Left ventricle myocardium inferior (tissue), 1 donor: ENCODE results near the gene STX10. TPM values are rescaled to one million over a fixed set of nuclear protein-coding genes. Genes with fewer than 3 reads are reported as not detected.

Source experiments
- DNase-seq: peaks from one replicate; pipeline ENCODE4 v3.0.0-alpha.2; 2020
- H3K27ac ChIP-seq: fragments of 200-600 bp; replicated peaks from 2 replicates; pipeline ENCODE4 v1.8.0; 2021
- H3K27me3 ChIP-seq: fragments of 200-600 bp; 2 replicates; pipeline ENCODE4 v1.8.0; 2021; ENCODE audit warnings: low read depth
- H3K36me3 ChIP-seq: fragments of 200-600 bp; 2 replicates; pipeline ENCODE4 v1.8.0; 2021
- H3K4me1 ChIP-seq: fragments of 200-600 bp; 2 replicates; pipeline ENCODE4 v1.8.0; 2021
- H3K4me3 ChIP-seq: fragments of 200-600 bp; 2 replicates; pipeline ENCODE4 v1.8.0; 2021; ENCODE audit warnings: mild to moderate bottlenecking, moderate library complexity
- H3K9me3 ChIP-seq: fragments of 200-600 bp; replicated peaks from 2 replicates; pipeline ENCODE4 v1.8.0; 2021
- intact Hi-C: fragments of 100-400 bp; cut with micrococcal nuclease; formaldehyde crosslinking; loops from one replicate; pipeline ENCODE4 v1.11.0; 2022
- total RNA-seq: library from RNA; stranded (reverse); fragmentation: NEBNext Ultra II Directional; extraction: Animal tissue kit (Norgen Biotek cat#: 25700); gene quantifications from one replicate; pipeline ENCODE4 v1.2.1, GENCODE V29; 2021
- TF ChIP-seq, protein P1 (sequence below): fragments of 200-600 bp; IDR thresholded peaks from 2 replicates; pipeline ENCODE4 v1.8.0; 2021; ENCODE audit warnings: antibody characterized with exemption, mild to moderate bottlenecking, borderline replicate concordance
- donor health status: DM: no; HTN: yes; CAD: no; lungs with severe emphysema.

STX10 gene
- total RNA-seq, 1 donor from 2014 or later: 39.2 TPM

DNA sequence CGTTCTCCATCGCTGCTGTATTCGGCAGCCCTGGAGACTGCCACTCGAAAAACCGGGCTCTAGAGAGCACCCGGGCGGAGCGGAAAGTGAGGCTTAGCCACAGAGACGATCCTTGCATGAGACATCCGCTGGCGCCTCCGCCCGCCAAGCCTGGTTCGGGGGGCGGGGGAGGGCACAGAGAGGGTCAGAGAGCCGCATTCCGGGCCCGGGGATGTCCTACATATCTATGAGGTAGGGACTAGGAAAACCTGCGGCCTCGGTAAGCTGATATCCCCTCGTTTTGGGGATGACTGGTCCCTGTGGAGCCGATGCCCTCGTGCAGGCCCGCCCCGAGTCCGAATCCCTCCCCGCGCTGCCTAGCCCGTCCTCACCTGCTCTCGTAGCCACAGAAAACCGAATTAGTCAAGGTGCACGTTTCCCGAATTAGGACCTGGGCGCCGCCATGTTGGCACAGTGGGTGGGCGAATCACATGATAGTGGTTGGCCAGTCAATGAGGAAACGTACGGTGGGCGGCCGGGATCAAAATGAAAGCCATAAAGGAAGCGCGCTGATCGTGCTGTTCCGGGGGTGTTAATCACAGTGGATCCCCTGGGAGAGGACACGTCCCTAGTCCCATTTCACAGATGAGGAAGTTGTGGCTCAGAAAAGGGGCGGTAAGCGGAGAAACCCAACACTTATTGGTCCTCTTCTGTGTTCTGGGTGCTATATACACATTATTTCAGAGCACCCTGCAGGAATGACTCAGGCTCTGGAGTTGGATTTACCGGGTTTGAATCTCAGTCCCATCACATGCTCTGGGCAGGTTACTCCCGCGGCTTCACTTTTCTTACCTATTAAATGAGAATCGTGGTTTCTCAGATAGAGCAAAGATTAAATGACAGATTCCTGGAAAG is 33.6 kb downstream of the STX10 start, which contains the start of gene TRMT1:
TSS of gene TRMT1 (minus strand) at position 459 of the 894 bp plus-strand sequence. CDS start at position 118, 341 bp downstream.
- H3K36me3 ChIP-seq: peaks cover 25% of the 10 kb centered on the region
- H3K4me1 ChIP-seq: peaks cover 58% of the 10 kb centered on the region
- intact Hi-C loops: no loop called here
- H3K4me3 ChIP-seq: peak within 1 kb of the TSS; percentile 87
- H3K27ac ChIP-seq: peak within 1 kb of the TSS; percentile 81
- H3K9me3 ChIP-seq: no peaks in the 10 kb centered on the region
- no peaks in the 10 kb centered on the region for H3K27me3 ChIP-seq
- DNase-seq: peak; percentile 95
- TF ChIP-seq, protein P1, sequence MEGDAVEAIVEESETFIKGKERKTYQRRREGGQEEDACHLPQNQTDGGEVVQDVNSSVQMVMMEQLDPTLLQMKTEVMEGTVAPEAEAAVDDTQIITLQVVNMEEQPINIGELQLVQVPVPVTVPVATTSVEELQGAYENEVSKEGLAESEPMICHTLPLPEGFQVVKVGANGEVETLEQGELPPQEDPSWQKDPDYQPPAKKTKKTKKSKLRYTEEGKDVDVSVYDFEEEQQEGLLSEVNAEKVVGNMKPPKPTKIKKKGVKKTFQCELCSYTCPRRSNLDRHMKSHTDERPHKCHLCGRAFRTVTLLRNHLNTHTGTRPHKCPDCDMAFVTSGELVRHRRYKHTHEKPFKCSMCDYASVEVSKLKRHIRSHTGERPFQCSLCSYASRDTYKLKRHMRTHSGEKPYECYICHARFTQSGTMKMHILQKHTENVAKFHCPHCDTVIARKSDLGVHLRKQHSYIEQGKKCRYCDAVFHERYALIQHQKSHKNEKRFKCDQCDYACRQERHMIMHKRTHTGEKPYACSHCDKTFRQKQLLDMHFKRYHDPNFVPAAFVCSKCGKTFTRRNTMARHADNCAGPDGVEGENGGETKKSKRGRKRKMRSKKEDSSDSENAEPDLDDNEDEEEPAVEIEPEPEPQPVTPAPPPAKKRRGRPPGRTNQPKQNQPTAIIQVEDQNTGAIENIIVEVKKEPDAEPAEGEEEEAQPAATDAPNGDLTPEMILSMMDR: no peak

DNA sequence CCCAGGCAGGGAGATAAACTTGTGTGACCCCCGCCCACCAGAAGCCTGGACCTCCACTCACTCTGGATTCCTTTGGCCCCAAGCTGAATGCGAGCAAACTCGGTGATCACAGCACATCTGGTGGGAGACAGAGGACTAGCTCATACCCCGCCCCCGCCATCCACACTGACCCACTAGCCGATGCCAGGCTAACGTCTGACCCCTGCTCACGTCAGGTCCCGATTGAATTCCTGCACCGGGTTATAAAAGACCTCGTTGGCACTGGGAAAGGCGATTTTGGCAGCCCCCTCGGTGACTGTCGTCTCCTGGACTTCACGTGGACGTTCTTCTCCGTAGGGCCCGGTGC is 34.3 kb downstream of the STX10 start:
- intact Hi-C loops: no loop called here
- TF ChIP-seq, protein P1: no peak
- Histone ChIP-seq H3K4me3 (peak overlapping the region; percentile 87), H3K4me1 (peaks cover 54% of the 10 kb centered on the region), H3K27me3 (no peaks in the 10 kb centered on the region), H3K9me3 (no peaks in the 10 kb centered on the region), H3K36me3 (peaks cover 25% of the 10 kb centered on the region), H3K27ac (peak overlapping the region; percentile 81)
- no peak for DNase-seq

DNA sequence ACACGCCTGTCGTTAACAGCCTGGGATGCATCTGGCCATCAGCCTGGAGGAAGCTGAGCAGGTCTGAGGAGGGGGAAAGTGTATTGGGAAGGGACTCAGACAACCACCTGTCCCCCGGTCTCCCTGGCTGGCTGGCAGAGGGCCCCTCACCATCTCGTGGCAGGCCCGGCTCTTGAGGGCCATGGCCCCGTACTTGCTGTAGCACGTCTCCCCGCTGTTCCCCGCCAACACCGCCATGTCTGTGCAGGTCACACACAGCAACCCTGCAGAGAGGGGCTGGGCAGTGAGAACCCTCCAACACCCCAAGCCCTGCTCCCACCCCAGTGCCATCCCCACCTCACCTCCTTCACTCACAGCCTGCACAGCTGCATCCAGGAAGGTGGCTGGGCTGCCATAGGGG is 37.6 kb downstream of the STX10 start:
- DNase-seq: no peak
- no peak overlapping the region for H3K27ac ChIP-seq
- no peaks in the 10 kb centered on the region for H3K9me3 ChIP-seq
- H3K27me3 ChIP-seq: no peaks in the 10 kb centered on the region
- no peak overlapping the region for H3K4me3 ChIP-seq
- peaks cover 41% of the 10 kb centered on the region for H3K36me3 ChIP-seq
- intact Hi-C loops: no loop called here
- peaks cover 25% of the 10 kb centered on the region for H3K4me1 ChIP-seq
- TF ChIP-seq, protein P1: no peak

DNA sequence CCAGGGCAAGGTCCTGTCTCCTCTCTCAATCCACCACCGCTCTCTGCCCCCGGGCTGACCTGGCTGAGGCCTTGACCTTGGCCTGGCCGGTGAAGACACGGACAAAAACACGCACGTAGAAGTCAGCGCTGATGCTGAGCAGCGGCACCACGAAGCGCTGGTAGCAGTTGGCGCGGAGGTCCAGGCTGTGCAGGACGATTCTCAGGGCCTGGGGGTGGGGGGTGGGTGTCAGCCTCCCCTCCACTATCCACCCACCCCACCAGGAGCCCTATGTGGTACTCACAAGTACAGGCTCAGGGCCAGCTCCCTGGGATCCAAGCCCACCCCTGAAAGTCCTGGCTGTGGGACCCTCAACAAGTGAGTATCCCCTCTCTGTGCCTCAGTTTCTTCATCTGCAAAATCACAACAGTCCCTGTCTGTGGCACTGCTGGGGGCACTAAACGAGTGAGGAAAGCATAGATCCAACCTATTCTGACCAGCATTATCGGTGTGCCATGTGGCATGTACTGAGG is 40.0 kb downstream of the STX10 start:
- intact Hi-C loops: no loop called here
- H3K4me1 ChIP-seq: peaks cover 5% of the 10 kb centered on the region
- no peak overlapping the region for H3K4me3 ChIP-seq
- no peaks in the 10 kb centered on the region for H3K9me3 ChIP-seq
- no peaks in the 10 kb centered on the region for H3K27me3 ChIP-seq
- no peak overlapping the region for H3K27ac ChIP-seq
- peaks cover 47% of the 10 kb centered on the region for H3K36me3 ChIP-seq
- TF ChIP-seq, protein P1: no peak
- no peak for DNase-seq

DNA sequence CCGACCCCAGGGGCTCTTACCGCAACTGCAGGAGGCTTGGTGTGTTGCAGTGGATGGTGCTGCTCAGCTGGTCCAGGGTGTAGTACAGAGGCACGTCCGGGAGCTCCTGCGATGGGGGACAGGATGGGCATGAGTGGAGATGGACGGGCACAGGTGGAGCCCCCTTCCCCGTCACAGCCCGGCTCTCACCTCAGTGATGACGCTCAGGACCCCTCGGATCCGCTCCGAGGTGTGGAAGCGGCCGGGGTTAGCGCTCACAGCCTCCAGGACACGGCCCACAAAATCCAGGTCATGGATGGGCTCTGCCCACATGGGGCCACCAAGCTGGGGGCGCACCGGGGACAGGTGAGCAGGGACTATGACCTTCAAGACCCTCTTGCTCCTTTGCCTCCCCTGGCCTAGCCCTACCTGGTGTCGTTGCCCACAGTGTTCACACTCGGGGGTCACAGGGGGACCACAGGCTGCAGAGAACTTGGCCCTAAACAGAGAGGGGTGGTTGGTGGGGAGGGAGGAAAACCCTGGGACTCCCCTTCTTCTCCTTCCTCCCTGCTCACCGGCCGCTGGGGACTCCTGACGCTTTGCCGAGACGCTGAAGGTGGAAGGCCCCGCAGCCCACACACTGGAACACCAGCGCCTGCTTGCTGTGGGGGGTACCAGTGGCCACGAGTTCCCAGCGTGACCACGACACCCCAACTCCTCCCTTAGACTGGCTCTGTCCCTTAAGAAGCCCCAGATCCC is 40.6 kb downstream of the STX10 start:
- Histone ChIP-seq H3K9me3 (no peaks in the 10 kb centered on the region), H3K4me1 (peaks cover 8% of the 10 kb centered on the region), H3K27me3 (no peaks in the 10 kb centered on the region), H3K4me3 (no peak overlapping the region), H3K36me3 (peaks cover 47% of the 10 kb centered on the region), H3K27ac (no peak overlapping the region)
- TF ChIP-seq, protein P1: no peak
- intact Hi-C loops: no loop called here
- DNase-seq: no peak
